ENCODE measurements around the gene PPP1R12B.
A peak's percentile ranks its signal among the peaks of the same experiment; 100 is the strongest.
"Not testable (repeated sequence)": the region's sequence is repeated elsewhere in the genome, so short reads cannot be mapped to it uniquely, and the experiment has no call there.

The PPP1R12B gene

DNA sequence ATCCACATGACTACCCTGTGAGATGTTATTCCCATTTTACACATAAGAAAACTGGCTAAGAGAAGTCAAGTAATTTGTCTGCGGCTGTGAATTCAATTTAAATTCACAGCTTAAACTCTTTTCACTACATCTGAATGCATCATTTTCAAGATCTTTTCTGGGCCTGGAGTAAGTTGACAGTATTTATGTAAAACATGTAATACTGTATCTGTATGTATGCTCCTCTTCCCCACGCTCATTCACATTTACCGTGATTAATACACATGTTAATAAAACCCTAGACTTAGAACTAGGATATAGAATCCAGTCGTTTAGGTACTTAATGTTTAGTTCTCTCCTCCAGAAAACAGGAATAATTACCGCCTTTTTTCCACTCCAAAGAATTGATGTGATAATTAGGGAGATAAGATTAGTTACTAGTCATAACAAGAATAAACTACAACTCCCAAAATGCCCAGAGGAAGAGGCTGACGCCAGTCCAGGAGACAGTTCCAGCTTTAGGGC, 442 bp upstream of the PPP1R12B start:
- no peak overlapping the region for H3K4me3 ChIP-seq (ENCODE audit: low read depth, low read length)

GRCh38 chr1:202349206-202349928, 868 bp downstream of the PPP1R12B start:
- peak overlapping the region; percentile 85 for H3K4me3 ChIP-seq (ENCODE audit: low read depth, low read length)

GRCh38 chr1:202351725-202352124, 3.2 kb downstream of the PPP1R12B start:
- H3K4me3 ChIP-seq (ENCODE audit: low read depth, low read length), result no peak overlapping the region

GRCh38 chr1:202352583-202353197, 4.2 kb downstream of the PPP1R12B start:
- H3K4me3 ChIP-seq (ENCODE audit: low read depth, low read length), result not testable (repeated sequence)

GRCh38 chr1:202355944-202356553, 7.5 kb downstream of the PPP1R12B start:
- no peak overlapping the region for H3K4me3 ChIP-seq (ENCODE audit: low read depth, low read length)

- H3K4me3 ChIP-seq (ENCODE audit: low read depth, low read length), result no peak overlapping the region
Measured at GRCh38 chr1:202357506-202357905, 9.0 kb downstream of the PPP1R12B start.

- H3K4me3 ChIP-seq (ENCODE audit: low read depth, low read length), result no peak overlapping the region
Measured at GRCh38 chr1:202361224-202361623, 12.7 kb downstream of the PPP1R12B start.

DNA sequence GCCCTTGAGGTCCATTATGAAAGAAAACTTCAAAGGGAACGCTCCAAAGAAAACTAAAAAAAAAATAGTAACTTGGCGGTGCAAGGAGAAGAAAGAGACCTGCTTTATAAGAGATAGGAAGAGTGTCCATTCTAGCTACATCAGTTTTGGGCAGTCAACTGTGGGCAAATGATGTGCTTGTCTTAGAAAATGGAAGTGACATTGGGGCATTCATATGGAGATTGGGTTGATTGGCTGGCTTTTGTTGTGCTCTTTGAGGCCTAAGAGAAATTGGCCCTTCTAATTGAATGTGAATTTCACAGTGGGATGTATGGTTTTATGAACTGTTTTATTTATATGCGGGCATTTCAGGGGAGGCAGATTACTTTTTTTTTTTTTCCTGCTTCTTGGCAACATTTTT, 13.2 kb downstream of the PPP1R12B start:
- H3K4me3 ChIP-seq (ENCODE audit: low read depth, low read length), result no peak overlapping the region

- no peak overlapping the region for H3K4me3 ChIP-seq (ENCODE audit: low read depth, low read length)
Measured at GRCh38 chr1:202362212-202362611, 13.7 kb downstream of the PPP1R12B start.

DNA sequence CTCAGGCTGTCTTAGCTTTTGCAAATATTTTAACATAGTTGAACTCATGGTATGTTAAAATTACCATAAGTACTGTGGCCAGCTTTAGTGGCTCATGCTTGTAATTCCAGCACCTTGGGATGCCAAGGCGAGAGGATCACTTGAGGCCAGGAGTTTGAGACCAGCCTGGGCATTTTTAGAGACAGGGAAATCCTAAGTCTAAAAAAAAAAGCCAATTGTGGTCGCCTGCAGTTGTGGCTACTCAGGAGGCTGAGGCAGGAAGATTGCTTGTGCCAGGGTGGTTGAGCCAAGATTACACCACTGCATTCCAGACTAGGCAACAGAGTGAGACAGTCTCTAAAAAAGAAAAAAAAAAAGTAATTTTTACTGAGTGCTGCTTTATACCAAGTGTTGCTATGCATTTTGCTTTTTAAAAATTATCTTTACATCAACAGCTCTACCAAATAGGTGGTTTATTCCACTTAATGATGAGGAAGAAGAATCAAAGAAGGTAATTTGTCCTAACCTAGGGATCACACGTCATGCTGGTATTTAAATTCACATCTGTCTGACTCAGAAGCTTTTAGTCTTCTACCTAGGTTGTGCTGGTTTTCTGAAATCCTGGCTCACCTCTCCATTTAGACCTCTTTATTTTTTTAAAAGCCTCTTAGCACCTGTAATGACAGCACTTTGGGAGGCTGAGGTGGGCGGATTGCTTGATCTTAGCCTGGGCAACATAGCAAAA, 16.8 kb downstream of the PPP1R12B start:
- no peak overlapping the region for H3K4me3 ChIP-seq (ENCODE audit: low read depth, low read length)

GRCh38 chr1:202367271-202367670, 18.8 kb downstream of the PPP1R12B start:
- H3K4me3 ChIP-seq (ENCODE audit: low read depth, low read length), result no peak overlapping the region

DNA sequence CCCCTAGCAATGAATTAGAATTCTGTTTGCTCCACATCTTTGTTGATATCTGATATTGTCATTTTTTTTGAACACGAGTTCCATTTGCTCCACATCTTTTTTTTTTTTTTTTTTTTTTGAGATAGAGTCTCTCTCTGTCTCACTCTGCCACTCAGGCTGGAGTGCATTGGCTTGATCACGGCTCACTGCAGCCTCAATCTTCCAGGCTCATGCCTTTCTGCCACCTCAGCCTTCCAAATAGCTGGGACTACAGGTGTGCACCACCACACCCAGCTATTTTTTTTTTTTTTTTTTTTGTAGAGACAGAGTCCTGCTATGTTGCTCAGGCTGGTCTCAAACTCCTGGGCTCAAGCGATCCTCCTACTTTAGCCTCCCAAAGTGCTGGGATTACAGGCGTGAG, 22.4 kb downstream of the PPP1R12B start:
- not testable (repeated sequence) for H3K4me3 ChIP-seq (ENCODE audit: low read depth, low read length)

GRCh38 chr1:202374099-202374498, 25.6 kb downstream of the PPP1R12B start:
- H3K4me3 ChIP-seq (ENCODE audit: low read depth, low read length), result no peak overlapping the region

DNA sequence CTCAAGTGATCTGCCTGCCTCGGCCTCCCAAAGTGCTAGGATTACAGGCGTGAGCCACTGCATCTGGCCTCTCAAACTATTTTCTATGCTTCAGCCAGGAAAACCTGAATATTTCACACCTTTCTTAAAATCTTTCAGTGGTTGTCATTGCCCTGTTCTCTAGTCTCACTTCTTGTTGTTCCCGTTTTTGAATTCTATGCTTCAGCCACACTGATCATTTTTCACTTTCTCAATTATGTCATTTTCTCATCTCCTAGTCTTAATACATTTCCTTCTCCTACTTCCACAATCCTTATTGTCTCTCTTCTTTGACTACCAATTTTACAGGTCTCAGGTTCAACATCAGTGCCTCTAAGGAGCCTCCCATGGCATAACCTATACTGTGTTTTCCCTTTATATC, 26.7 kb downstream of the PPP1R12B start:
- H3K4me3 ChIP-seq (ENCODE audit: low read depth, low read length), result not testable (repeated sequence)

DNA sequence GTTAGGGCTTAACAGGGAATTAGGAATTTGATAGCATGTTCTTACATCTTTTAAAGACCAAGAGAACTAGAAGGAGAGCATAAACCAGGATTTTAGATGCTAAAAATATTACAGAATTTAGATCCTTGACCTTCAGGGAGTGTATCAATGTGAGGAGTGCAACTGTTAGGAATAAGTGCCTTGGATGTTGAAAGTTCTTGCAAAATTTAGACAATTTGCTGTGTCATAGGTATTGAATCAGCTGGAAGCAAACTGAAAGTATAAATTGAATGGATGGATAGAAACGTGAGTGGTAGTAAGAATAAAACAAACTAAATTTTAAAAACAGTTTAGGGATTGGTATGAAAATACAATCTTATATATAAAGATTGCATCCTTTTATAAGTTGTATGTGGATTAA, 27.7 kb downstream of the PPP1R12B start:
- H3K4me3 ChIP-seq (ENCODE audit: low read depth, low read length), result no peak overlapping the region

DNA sequence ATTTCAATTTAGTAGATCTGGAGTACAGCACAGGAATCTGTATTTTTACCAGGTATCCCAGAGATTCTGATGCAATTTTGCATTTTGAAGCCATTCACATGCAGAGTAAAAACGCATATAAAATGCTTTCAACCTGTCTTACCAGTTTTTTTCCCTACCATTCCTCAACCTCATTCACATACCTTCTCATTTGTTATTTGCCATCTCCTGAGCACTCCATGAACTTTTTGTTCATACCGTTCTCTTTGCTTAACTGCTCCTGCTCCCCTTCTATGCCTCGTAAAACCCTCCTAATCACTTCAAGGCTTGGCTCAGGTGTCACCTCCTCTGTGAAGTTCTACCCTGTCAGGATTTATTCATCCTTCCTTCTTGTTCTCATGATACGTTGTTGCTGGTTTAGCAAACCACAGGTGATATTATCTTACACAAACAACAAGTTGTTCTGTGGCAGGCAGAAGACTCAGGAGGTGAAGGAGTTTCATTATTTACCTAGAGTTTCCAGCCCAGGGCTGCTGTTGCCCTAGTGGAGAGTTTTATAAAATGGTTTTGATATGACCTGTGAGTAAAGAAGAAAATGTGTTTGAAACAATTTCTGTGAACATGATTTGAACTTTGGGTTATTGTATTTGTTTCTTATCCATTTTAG, 31.5 kb downstream of the PPP1R12B start:
- not testable (repeated sequence) for H3K4me3 ChIP-seq (ENCODE audit: low read depth, low read length)

- H3K4me3 ChIP-seq (ENCODE audit: low read depth, low read length), result not testable (repeated sequence)
Measured at GRCh38 chr1:202380535-202380934, 32.0 kb downstream of the PPP1R12B start.

DNA sequence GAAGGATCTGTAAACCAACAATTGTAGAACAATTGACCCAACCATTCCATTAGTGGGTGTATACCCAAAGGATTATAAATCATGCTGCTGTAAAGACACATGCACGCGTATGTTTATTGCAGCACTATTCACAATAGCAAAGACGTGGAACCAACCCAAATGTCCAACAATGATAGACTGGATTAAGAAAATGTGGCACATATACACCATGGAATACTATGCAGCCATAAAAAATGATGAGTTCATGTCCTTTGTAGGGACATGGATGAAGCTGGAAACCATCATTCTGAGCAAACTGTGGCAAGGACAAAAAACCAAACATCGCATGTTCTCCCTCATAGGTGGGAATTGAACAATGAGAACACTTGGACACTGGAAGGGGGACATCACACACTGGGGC, 33.4 kb downstream of the PPP1R12B start:
- H3K4me3 ChIP-seq (ENCODE audit: low read depth, low read length), result not testable (repeated sequence)

GRCh38 chr1:202395831-202396230, 47.3 kb downstream of the PPP1R12B start:
- H3K4me3 ChIP-seq (ENCODE audit: low read depth, low read length), result not testable (repeated sequence)

DNA sequence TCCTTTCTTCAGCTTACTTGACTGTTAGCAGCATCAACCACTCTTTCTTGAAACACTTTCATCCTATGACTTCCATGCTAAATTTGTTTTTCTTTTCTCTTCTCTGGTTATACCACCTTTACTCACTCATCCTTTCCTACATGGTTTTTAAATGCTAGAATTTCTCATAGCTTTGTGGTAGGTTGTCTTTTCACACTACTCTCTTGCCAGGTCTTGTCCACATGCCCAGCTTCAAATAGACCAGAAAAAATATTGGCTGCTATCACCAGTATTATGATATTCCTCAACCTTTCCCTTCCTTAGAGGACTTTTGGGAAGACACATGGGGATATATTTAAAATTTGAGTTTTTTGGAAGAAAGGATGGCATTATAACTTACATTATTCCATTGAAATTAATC, 48.8 kb downstream of the PPP1R12B start:
- no peak overlapping the region for H3K4me3 ChIP-seq (ENCODE audit: low read depth, low read length)

DNA sequence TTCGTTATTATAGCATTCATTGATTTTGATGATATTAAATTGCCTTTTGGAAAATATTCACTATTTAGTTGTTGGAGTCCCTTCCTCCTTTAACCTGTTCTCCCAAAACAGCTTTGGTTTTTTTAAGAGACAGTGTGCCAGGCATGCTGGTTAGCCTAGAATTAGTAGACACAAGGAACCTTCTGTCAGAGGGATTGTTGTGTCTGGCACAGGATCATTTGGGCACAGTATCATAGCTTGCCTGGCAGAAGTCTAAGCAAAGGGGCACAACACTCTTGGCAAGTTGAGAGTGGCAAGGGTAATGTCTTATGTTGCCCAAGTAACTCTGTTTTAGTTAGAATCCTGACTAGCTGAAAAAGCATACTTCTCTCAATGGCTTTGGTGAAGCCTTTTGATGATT, 49.9 kb downstream of the PPP1R12B start:
- not testable (repeated sequence) for H3K4me3 ChIP-seq (ENCODE audit: low read depth, low read length)
